GOT3 (cell line): ENCODE data around the gene HCFC1.

Experiments
- DNase-seq: peaks from one replicate; lab custom pipeline; 2025; ENCODE audit warnings: mixed read lengths; lab: John Stamatoyannopoulos, UW

The HCFC1 gene

DNA sequence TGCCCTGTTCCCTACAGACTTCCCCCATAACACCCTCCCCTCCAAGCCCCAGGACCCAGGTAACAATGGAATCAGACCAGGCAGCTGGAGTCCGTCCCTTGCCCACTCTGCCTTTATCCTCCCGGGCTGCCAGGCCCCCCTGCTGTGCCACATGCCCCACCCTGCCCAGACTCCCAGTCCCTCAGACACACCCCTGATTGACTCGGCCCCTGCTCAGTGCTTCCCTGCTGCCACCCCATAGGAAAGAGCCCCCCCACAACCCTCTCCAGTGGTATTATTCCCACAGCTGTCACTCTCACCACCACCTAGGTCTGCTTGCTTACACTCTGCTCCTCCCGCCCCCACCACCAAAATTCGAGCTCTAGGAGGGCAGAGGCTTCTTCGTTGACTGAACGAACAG is 32.0 kb downstream of the HCFC1 start:
- DNase-seq: no peak

DNA sequence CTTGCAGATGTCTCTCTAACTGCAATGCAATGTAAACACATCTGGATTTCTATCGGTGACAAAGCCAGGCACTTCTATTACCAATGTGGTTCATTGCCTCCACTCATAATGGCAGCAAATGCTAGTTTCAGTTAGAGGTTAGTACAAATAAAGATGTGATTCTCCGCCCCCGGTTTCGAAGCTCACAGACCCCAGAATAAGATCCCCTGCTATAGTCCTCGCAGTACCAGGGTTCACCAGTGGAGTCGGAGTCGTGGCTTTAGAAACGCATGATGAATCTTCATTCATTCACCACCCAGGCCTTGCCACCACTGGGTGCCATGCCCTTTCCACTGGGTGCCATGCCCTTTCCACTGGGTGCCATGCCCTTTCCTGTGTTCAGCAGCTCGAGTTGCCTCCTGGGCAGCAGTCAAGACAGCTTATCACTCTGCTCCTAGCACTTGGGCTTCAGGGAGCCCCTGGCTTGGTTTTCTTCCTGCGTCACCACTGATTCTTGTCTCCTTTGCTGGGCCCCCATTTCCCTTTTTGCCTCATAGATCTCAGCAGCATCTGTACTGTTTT is 33.3 kb downstream of the HCFC1 start:
- no peak for DNase-seq

DNA sequence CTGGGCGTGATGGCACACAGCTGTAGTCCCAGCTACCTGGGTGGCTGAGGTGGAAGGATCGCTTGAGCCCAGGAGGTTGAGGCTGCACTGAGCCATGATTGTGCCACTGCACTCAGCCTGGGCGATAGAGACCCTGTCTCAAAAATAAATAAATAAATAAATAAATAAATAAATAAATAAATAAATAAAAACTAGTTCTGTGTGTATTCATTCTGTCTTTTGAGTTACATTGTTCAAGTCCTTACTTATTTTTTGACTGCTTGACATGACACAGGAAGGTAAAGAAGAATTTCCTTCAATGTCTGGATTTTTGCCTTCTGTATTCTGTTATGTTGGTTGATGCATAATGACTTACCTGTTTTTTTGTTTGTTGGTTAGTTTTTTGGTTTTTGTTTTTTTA is 34.6 kb downstream of the HCFC1 start:
- DNase-seq: no peak

DNA sequence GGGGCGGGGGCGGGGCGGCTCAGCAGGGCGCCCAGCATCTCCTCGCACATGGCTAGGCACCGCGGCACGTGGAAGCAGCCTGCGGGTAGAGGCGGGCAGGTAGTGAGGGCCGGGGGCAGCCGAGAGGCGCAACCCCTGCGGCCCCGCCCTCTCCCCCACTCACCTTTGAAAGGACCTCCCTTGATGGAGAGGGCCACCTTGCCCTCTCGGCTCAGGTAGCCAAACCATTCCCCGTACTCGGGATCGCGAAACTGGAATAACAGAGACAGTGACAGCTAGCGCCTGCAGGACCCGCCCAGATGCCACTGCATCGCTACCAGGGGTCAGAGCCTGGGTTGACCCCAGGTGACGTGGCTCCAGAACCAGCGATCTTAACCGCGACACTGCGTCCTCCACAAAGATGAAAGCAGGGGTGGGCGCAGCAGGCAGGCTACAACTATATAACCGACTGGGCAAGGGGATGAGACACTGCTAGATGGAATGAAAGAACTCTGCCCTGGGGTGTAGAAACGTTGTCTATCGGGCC is 36.2 kb downstream of the HCFC1 start:
- DNase-seq: no peak

DNA sequence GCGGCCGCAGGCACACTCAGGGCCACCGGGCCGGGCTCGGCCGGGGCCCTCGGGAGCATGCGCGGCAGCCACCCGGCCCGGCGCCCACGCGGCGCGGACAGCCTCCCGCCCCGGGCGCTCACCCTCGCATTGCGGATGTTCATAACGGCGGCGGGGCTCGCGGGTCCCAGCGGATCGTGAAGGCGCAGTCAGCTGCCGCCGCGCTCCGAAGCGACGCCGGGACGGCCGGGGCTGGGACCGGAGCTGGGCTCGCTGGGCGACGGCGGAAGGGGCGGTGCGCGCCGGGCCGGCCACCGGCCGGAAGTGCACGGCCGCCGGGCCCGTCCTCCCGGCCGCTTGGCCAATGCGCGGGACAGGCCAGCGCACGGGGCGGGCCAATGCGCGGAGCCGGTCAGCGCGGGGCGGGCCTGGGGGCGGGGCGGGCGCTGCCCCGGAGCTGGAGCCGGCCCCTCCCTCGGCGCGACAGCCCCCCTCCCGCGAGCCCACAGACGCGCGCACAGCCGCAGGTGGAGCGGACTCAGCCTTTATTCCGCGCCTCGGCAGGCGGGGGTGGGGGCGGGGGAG is 36.8 kb downstream of the HCFC1 start, which contains the start of gene NAA10:
TSS of gene NAA10 (minus strand) at position 276 of the 564 bp plus-strand sequence. CDS start at position 143, 133 bp downstream.
- no peak for DNase-seq

DNA sequence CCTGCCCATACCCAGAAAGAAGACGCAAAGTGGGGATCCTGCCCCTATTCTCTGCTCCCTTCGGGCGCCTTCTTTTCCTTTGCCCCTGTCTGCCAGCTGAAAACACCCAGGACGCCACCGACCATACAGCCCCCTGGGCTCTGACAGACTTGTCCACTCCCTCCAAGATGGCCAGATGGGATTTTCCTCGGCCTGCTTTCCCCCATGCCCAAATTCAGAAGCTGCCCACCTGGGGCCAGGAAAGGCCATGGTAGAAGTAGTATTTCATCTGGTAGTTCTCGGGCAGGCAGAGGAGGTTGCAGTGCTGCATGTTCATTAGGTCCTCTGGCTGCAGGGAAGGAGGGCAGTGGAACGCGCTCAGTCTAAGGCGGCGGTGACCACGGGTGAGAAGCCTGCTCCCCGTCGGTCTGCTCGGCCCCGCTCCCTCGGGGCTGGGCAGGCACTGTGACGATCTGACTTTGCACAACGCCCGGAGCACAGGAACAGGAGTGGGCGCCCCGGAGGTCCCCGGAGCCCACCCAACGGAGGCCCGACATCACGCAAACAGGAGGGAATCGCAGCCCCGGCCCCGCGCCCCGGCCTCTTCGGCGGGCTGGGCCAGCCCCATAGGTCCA is 37.4 kb downstream of the HCFC1 start:
- DNase-seq: no peak

DNA sequence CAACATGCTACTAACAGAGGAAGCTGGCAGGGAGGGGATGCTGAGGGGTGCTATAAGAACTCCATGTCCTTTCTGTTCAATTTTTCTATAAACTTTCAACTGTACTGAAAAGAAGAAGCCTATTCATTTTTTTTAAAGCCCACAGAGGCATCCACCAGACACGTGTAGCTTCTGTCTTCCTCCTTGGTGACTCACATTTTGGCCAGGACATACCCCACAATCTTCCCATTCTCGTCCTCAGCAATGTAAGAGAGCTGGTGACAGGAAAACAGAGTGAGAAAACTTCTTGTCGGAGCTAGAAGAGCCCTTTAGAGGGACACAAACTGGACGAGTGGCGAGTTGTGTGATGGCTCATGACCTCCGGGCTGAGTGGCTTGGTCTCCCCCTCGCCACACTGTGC is 37.9 kb downstream of the HCFC1 start:
- DNase-seq: no peak

DNA sequence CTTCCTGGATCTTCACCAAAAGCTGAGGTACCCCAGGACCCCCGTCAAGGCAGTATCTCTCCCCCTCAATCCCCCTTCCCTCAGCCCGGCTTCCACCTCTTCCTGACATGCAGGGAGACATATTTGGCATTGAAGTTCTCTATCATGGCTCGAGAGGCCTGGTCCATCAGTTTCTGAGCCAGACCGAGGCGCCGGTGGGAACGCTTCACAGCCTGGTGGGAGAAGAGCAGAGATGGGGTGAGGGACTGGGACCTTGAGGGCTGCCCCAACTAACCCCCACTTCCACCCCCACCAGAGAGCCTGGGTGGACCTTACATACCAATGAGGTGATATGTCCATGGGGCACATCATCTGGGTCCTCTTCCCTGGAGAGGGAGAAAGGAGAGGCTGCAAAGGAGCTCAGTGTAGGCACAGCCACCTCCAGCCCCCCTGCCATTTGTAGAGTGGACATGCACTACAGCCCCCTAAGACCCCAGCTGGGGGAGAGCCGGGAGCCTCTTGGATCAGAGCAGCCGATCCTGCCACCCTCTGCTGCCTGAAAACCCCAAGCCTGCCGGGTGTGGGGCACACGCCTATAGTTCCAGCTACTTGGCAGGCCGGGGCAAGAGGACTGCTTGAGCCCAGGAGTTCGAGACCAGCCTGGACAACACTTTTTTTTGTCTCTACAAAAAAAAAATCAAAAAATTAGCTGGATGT is 39.2 kb downstream of the HCFC1 start:
- DNase-seq: no peak

DNA sequence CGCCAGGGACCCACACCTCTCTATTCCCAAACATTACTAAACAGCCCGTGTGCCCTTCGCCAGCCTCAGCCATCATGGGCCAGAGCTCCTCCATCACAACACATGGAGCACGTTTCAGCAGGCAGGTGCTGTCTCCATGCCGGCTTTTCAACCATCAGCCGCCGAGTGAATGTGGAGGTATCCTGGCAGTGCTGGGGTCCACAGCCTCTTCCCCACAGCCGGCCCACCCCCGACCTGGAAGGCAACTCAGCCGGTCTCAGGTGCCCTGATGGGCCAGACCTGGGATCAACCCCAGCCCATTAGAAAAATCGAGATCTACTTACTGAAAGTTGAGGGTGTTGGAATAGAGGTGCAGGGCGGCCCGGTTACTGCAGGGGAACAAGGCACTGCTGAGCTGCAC is 39.9 kb downstream of the HCFC1 start:
- no peak for DNase-seq

DNA sequence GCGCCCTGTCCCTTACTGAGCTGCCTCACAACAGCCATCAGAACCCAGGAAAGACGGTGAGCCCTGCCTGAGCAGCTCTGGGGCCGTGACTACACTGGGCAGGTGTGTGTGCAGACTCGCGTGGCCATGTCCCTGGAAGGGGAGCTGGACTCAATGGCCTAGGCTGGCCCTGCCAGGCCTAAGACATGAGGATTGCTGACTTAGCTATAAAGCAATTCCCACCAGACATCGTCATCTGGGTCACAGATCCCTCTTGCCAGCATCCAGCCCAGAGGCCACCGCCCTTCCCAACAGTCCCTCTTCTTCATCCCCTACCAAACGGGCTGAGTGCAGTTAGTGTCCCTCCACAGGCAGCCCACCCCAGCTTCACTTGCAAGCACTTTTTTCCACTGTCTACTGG is 40.5 kb downstream of the HCFC1 start:
- DNase-seq: no peak

DNA sequence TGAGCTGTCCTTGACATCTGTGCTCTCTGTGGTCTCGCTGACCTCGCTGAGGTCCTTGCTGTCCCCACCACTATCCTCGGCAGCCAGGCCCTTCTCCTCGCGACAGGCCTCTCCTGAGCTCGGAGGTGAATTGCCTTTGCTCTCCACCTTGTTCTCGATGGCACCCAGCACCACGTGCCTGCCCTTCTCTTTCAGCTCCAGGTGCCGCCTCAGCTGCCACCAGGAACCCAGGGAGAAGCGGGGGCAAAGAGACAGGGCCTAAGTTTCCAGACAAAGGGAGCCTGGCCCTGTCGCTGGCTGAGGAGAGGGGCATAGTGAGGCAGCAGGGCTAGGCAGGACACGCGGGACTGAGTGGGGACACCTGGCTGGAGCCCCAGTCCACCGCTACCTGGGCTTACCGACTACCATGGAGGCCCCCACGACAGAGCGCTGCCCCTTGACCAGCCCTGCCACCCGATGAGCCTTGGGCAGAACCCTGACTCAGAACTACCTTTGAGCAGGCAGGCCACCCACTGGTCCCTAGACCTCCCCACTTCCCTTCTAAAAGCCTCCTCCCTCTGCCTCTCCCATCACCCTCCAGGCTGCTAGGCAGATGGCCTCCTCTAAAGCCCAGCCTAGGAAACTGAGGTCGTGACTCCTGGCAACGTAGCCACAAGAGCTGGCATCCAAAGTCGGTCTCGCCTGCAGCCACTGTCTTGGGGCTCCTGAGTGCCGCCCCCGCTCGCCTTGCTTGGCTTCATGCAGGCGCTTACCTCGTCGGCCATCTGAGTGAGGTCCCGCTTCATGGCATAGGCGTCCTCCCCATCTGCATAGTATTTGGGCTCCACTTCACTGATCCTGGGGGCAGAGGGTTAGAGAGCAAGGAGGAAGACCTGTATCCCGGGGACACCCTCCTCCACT is 41.4 kb downstream of the HCFC1 start:
- DNase-seq: no peak

DNA sequence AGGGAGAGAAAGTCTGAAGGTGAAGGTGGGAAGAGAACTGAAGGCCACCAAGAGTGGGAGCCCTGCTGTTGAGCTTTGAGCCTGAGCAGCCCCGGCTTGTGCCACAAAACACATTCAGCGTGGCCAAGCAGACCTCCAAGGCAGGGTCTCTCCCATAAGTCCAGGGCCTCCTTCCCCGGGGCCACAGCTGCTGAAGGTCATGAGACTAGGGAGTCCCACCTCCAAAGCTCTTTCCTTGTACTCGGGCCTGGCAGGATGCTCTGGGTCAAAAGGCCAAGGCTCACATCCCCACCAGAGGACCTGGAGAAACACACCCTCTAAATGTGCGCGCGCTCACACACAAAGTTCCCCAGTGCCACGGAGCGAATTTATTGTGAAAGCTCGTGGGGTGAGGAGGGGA is 42.0 kb downstream of the HCFC1 start:
- DNase-seq: no peak

DNA sequence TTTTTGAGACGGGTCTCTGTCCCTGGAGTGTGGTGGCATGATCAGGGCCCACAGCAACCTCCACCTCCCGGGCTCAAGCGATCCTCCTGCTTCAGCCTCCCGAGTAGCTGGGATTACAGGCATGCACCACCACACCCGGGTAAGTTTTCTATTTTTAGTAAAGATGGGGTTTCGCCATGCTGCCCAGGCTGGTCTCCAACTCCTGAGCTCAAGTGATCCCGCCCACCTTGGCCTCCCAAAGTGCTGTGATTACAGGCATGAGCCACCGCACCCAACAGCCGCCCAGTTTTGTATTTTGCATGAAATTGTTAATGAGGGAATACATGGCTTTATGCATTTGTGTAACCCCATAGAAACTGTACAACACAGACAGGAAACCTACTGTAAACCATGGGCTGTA is 42.8 kb downstream of the HCFC1 start:
- DNase-seq: no peak

DNA sequence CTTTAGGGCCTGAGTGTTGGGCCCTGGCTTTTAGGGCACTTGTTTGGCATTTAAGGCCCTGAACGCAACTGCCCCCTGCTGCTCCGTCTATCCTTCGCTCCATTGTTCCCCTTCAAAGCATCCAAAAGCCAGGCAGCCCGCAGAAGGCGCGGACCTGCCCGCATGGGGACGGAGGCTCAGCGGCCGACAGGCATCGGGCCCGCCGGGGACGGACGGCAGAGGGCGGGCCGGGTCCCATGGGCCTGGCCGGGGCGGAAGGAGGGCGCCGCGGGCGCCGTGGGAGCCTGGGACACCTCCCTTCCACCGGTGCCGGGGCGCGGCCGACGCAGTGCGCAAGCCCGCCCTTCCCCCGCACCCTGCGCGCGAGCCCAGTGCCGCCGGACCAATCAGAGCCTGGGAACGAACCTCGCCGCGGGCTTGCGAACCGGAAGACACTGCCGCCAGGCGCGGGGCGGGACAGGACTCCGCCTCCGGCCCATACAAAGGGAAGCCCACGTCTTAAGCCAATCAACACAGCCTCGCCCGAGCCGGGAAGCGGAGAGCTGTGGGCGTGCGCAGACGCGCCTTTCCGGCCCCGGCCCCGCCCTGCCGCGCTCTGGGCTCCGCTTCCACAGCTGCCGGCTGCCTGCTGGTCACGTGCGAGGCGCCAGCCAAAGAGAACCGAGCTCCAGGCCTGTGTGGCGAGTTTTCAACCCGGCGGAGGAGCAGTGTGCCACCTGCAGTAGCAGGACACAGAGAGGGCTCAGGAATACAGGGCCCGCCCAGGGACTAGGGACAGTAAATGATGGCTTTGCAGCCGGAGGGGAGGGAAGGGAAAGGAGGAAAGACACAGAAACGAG is 43.5 kb downstream of the HCFC1 start:
- peak; percentile 84 for DNase-seq

DNA sequence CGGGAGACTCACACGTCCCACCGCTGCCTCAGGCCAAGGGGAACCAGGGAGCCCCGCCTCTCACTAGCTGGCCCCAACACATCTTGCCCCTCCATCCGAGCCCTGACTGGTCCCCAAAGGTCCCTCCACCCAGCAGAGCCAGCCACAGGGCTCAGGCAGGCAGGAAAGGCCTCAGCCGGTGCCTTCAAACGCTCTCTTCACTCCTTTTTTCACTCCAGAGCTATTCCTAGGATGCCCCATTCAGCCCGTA is 44.0 kb downstream of the HCFC1 start:
- no peak for DNase-seq

DNA sequence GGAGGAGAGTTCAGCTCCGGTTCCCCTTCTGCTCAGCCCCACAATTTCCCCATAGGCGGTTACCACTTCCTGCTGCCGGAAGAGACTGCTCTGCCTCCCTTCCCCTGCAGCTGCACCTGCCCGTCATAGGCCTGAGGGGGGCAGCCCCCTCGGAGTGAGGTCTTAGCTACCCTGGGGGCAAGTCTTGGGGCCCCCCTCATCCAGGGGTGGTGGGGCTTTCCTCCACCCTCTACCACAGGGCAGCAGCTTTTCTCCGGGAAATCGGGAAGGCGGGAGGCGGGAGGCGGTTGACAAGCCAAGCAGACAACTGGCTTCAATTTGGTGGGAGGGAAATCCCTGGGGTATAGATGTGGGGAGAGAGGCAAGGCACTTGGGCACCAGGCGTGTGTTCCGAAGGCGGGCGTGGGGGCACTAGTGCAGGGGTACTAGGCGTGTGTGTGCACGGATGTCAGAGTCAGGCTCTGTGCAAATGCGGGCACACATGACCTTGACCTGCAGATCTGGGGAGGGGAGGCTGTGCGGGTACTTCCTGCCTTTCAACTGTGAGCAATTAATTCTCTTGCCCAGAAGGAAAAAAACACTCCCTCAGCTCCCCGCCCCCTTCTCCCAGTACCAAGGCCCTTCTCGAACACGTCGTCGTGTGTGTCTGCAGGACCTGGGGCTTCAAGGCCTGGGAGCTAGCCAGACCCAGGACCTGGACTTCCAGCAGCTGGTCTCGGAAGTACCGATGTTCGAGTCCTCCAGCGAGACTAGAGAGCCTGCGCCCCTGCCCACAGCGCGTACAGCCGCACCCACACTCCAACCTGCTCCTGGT is 44.6 kb downstream of the HCFC1 start:
- DNase-seq: no peak

DNA sequence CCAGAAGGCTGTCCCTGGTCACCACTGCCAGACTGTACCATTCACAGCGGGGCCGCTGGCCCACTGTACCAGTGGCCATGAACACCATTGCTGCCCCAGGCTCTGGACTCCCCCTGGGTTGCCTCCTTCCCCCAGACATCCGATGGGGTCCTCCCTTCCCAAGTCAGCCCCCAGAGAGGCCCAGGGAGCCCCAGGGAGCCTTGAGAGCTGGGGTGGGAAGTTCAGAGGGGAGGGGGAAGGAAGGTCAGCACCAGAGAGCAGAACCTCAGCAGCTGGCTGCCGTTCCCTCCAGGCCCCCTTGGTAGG is 45.1 kb downstream of the HCFC1 start:
- DNase-seq: no peak

DNA sequence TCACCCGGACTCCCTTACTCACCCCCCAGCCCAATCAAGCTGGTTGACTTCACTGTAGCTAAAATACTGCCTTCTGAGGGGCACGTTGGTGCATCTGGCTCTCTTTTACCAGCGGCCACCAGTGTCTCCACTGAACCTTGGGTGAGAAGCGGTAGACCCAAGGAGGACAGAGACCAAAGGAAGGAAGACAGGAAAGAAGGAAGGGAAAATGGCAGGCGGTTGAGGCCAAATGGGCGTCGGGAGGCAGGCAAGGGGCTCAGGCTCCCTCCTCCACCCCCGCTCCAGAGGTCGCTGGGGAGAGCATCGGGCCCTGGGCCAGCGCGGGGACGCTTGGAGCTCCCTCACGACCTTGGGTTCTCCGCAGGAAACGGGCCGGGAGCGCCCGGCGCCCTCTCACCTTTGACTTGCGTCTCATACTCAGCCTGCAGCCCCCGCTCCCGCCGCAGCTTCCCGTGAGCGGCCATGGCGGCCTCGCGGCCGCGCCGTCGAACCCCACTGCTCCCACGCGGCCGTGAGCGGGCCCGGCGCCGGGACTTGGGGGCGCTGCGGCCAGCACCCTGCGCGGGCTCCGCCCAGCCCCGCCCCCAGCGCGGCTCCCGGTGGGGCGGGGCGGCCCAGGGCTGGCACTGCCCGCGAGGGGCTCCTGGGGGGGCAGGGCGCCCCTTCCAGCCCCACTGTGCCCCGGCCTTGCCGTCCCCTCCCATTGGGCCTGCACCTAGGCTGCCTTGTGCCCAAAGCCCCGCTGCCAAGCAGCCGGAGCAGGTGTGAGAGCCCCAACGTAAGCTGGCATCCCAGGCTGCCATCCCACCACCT is 45.7 kb downstream of the HCFC1 start, which contains the start of gene ARHGAP4:
TSS of gene ARHGAP4 (minus strand) at position 526 of the 813 bp plus-strand sequence. CDS start at position 464, 62 bp downstream.
- DNase-seq: no peak

DNA sequence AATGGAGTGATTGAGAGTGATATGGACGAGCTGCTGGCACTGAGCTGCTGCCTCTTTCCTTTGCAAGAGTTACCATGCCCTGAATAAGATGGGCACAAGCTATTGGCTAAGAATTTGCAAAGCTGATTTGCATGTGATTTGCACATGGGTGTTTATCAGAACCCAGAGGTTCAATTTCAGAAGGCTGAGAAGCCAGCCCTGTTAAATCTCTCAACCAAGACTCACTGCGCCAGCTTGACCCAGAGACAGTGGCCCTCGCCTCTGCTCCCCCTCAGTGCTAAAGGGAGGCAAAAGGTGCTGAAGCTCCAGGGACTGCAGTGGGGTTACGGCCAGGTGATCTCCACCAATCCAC is 46.3 kb downstream of the HCFC1 start:
- DNase-seq: no peak
